ENCODE results near the gene SPARCL1.

GRCh38 chr4:87524456-87524855, 4.7 kb downstream of the SPARCL1 start:
- TF ChIP-seq TCF7L2 (IDR thresholded peaks at IDR 0.05; ENCODE audit: borderline replicate concordance, low read depth, low read length) (no peak), CTCF (tag by site-specific recombination; IDR thresholded peaks at IDR 0.05) (no peak), GLI4 (tag by site-specific recombination; IDR thresholded peaks at IDR 0.05) (no peak), ZSCAN30 (tag by site-specific recombination; IDR thresholded peaks at IDR 0.05) (no peak), PATZ1 (tag by site-specific recombination; IDR thresholded peaks at IDR 0.05) (no peak), YY2 (tag by site-specific recombination; IDR thresholded peaks at IDR 0.05) (no peak), ZNF777 (tag by site-specific recombination; IDR thresholded peaks at IDR 0.05; ENCODE audit: borderline replicate concordance) (no peak), ZNF146 (tag by site-specific recombination; IDR thresholded peaks at IDR 0.05) (no peak), ZNF292 (tag by site-specific recombination; IDR thresholded peaks at IDR 0.05; ENCODE audit: borderline replicate concordance, low read depth) (no peak), KLF10 (tag by site-specific recombination; IDR thresholded peaks at IDR 0.05) (no peak), ZNF530 (tag by site-specific recombination; IDR thresholded peaks at IDR 0.05; ENCODE audit: low read depth) (no peak), WT1 (tag by site-specific recombination; IDR thresholded peaks at IDR 0.05) (no peak), YY1 (tag by site-specific recombination; IDR thresholded peaks at IDR 0.05) (no peak), ZNF692 (tag by site-specific recombination; IDR thresholded peaks at IDR 0.05) (no peak)

All from HEK293 (cell line).